Cardiac fibroblast (primary cell): ENCODE results near the gene RBMS3.
A peak's percentile ranks its signal among the peaks of the same experiment; 100 is the strongest.

ENCODE experiments used
- DNase-seq, 2 donors: peaks; one replicate each; pipeline versions ENCODE4 v3.0.0 to v3.0.0-alpha.2; 2010; ENCODE audit warnings: low read depth in 2 of 2
- H3K4me3 ChIP-seq, 2 donors: replicated peaks in 1 of 2; 1 replicate in 1 of 2; 2 replicates in 1 of 2; pipeline ENCODE4 v1.5.1; 2011; ENCODE audit warnings: low read depth in 2 of 2, low read length in 2 of 2, mild to moderate bottlenecking in 2 of 2, moderate library complexity in 1 of 2
- TF ChIP-seq, protein P1 (sequence below): IDR thresholded peaks from one replicate; pipeline ENCODE4 v1.5.1; 2011; ENCODE audit warnings: low read depth, mild to moderate bottlenecking, low read length, inconsistent platforms

Gene RBMS3

DNA sequence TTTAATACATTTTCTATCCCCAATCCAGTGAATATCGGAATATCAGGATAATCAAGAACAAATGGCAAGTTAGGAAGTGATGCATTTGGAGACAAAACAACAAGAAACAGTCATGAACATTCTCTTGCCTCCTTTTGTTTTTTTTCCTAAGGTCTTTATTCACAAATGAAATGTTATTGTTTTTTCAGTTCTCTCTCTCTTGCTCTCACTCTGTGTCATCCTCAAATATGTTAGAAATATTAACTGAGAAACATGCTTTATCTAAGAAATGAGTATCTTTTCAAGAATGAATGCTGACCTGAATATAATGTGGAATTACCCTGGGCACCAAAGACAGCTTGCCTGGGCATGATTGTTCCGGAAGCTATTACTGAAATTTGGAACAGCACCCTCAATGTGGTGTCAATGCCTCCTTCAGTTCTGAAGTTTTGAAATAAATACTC lies 51.3 kb downstream of the RBMS3 start:
- TF ChIP-seq, protein P1, sequence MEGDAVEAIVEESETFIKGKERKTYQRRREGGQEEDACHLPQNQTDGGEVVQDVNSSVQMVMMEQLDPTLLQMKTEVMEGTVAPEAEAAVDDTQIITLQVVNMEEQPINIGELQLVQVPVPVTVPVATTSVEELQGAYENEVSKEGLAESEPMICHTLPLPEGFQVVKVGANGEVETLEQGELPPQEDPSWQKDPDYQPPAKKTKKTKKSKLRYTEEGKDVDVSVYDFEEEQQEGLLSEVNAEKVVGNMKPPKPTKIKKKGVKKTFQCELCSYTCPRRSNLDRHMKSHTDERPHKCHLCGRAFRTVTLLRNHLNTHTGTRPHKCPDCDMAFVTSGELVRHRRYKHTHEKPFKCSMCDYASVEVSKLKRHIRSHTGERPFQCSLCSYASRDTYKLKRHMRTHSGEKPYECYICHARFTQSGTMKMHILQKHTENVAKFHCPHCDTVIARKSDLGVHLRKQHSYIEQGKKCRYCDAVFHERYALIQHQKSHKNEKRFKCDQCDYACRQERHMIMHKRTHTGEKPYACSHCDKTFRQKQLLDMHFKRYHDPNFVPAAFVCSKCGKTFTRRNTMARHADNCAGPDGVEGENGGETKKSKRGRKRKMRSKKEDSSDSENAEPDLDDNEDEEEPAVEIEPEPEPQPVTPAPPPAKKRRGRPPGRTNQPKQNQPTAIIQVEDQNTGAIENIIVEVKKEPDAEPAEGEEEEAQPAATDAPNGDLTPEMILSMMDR: no peak
- peak overlapping the region in 1 of 2 donors; percentile 3 for H3K4me3 ChIP-seq
- peak in 1 of 2 donors; percentile 65 for DNase-seq

DNA sequence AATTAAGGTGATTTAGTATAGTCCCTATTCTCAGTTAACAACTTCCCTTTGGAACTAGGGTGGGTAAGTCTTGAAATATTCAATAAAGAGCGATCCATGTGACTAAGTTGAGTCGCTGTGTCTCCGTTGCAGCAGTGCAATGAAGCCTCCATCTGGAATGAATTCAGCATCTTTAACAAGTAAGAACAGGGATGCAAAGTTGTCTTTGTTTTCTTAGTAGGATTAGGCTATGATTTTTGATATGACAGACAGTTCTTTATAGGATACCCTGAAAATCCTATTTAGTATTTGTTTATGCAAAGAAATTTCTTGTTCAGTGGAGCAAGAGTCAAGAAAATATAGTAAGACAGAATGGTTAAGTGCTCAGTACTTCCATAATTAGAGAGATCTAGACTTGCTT lies 52.7 kb downstream of the RBMS3 start:
- no peak overlapping the region for H3K4me3 ChIP-seq
- TF ChIP-seq, protein P1: no peak
- DNase-seq: peak in 1 of 2 donors; percentile 50

DNA sequence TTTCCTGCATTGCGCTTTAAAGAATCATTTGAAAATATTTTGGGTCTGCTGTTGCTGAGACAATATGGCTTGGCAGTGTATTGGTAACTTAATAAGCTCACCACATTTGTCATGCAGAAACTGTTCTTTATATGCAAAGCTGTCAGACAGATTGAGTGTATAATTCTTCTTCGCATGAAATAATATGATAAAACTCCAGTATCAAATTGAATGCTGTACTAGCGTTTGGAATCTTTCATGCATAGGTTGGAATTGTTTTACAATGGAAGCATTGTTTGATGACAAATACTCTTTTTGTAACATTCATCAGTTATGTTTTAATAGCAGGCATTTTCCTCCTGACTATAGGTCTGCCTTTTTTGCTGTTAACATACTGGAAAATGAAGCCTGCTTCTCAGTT lies 53.8 kb downstream of the RBMS3 start:
- TF ChIP-seq, protein P1: no peak
- DNase-seq: peak in 1 of 2 donors; percentile 34
- H3K4me3 ChIP-seq: peak overlapping the region in 1 of 2 donors; percentile 37

DNA sequence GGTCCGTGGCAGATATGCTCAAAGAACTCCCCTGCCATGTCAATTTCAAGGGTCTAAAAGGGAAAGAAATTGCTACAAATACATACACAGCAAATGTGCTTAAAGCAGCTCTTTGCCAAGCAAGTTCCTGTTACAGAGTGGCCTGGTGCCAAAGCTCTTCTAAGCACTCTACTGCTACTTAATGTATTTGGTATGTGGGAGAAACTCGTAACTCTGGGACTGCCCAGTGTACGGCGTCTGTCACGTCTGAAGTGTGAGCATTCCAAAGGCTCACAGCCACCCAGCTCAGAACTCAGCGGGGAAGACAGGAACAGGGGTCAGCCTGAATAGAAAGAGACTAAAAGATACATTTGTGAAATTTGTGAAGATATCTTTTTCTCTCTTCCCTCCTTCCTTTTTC lies 54.6 kb downstream of the RBMS3 start:
- peak overlapping the region; percentile 21 to 37 for H3K4me3 ChIP-seq
- peak; percentile 99 for DNase-seq
- TF ChIP-seq, protein P1: no peak

DNA sequence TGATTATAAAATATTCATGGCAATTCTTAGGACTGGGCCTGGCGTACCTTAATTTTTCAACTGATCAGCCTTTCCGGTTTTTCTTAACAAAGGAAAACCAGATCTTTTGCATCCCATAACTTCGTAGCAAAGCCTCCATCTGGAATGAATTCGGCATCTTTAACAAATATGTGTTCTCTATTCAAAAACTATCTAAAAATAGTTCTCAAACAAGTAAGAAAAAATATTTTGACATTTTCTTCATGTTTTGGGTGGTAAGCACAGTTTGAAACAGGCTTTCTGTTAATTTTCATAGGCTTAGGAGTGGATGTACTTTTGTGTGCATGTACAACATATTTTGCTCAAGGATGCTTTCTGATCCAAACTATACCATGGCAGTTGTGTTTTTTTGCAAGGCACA lies 55.1 kb downstream of the RBMS3 start:
- H3K4me3 ChIP-seq: peak overlapping the region; percentile 21 to 37
- DNase-seq: peak in 1 of 2 donors; percentile 48
- TF ChIP-seq, protein P1: no peak

DNA sequence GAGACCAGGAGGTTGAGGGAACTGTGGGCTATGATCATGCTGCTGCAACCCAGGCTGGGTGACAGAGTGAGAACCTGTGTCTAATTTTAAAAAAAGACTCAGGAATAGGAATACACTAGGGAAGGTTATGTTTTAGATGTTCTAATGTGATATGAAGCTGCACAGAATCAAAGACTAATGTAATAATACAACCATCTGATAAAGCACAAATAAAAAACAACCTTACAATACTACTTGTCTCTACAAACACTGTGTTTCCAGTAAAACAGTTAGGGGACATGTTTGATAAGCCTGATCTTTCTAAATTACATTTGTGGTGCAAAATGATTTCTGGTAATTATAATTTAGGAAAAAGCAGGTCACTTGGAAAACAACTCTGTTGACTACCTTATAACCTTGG lies 56.7 kb downstream of the RBMS3 start:
- no peak for DNase-seq
- H3K4me3 ChIP-seq: no peak overlapping the region
- TF ChIP-seq, protein P1: no peak

DNA sequence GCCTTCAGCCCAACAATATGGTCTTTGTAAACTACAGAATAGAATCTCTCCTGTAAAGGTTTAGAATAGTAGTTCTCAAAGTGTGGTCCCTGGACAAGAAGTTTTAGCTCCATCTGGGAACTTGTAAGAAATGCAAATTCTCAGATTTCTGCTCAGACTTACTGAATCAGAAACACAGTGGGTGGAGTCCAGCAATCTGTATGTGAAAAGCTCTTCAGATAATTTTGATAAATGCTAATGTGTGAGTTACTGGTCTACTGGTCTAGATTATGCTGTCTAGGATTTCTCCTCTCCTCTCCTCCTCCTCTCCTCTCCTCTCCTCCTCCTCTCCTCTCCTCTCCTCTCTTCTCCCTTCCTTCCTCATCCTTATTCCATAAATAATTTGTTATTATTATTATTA lies 57.5 kb downstream of the RBMS3 start:
- TF ChIP-seq, protein P1: no peak
- no peak overlapping the region for H3K4me3 ChIP-seq
- DNase-seq: no peak
